H1 (cell line): ENCODE measurements around the gene LIX1L. TPM values are rescaled to one million over a fixed set of nuclear protein-coding genes. Genes with fewer than 3 reads are reported as not detected.

Experiments
- CTCF ChIA-PET: fragments of 300-600 bp; sonication (Branson Sonifier 250); formaldehyde crosslinking; loops from one replicate; lab custom pipeline; 2021; ENCODE audit not compliant: partially characterized antibody; lab: Charles Lee
- POLR2A ChIA-PET: fragments of 300-600 bp; sonication (Branson Sonifier 250); formaldehyde crosslinking; loops from one replicate; lab custom pipeline; 2021; ENCODE audit warnings: inconsistent platforms; ENCODE audit not compliant: partially characterized antibody; lab: Charles Lee
- DNase-seq, 2 experiments: peaks; one replicate each; pipeline versions ENCODE4 v3.0.0 to v3.0.0-alpha.2; 2010 to 2022; ENCODE audit warnings: low spot score in 2 of 2, low read depth in 1 of 2, mixed read lengths in 1 of 2
- FAIRE-seq: peaks from 2 replicates; lab custom pipeline; 2011; peaks lifted over from hg19 to GRCh38; lab: Jason Lieb, UNC
- H2AFZ ChIP-seq: 2 replicates; pipeline ENCODE4 v1.8.1; 2012; ENCODE audit warnings: low read length, inconsistent platforms
- H2AK5ac ChIP-seq: 2 replicates; pipeline ENCODE4 v1.6.1; 2013; ENCODE audit warnings: low read depth, low read length
- H2BK120ac ChIP-seq: replicated peaks from 2 replicates; pipeline ENCODE3; 2013; ENCODE audit warnings: low read depth, low read length, inconsistent platforms
- H2BK12ac ChIP-seq: 2 replicates; pipeline ENCODE4 v1.6.1; 2013; ENCODE audit warnings: low read depth, low read length
- H2BK15ac ChIP-seq: 2 replicates; pipeline ENCODE4 v1.6.1; 2013; ENCODE audit warnings: low read length
- H2BK20ac ChIP-seq: 2 replicates; pipeline ENCODE4 v1.6.1; 2013; ENCODE audit warnings: low read length
- H2BK5ac ChIP-seq: 2 replicates; pipeline ENCODE4 v1.6.1; 2013; ENCODE audit warnings: low read depth, low read length
- H3K14ac ChIP-seq: 2 replicates; pipeline ENCODE4 v1.6.1; 2013; ENCODE audit warnings: inconsistent platforms; ENCODE audit not compliant: insufficient read length
- H3K18ac ChIP-seq: 2 replicates; pipeline ENCODE4 v1.6.1; 2013; ENCODE audit warnings: low read length; ENCODE audit errors: extremely low read depth
- H3K23ac ChIP-seq: 2 replicates; pipeline ENCODE4 v1.6.1; 2013; ENCODE audit warnings: inconsistent platforms; ENCODE audit not compliant: insufficient read length
- H3K23me2 ChIP-seq: 2 replicates; pipeline ENCODE4 v1.6.1; 2013; ENCODE audit warnings: low read depth, low read length
- H3K27ac ChIP-seq: 2 replicates; pipeline ENCODE4 v1.6.1; 2011; ENCODE audit warnings: low read depth, low read length, inconsistent platforms
- H3K27me3 ChIP-seq, 4 experiments: replicated peaks in 1 of 4; 1 replicate in 1 of 4; 2 replicates in 3 of 4; pipeline versions ENCODE4 v1.6.1 to v1.8.1; 2011 to 2013; ENCODE audit warnings: low read length in 3 of 4, mild to moderate bottlenecking in 3 of 4, inconsistent platforms in 2 of 4, mixed read lengths in 2 of 4, moderate library complexity in 1 of 4; ENCODE audit not compliant: control insufficient read depth in 3 of 4, insufficient read depth in 3 of 4; ENCODE audit errors: extremely low read depth in 1 of 4
- H3K36me3 ChIP-seq, 4 experiments: 2 replicates each; pipeline versions ENCODE4 v1.6.1 to v1.8.1; 2011 to 2013; ENCODE audit warnings: mild to moderate bottlenecking in 4 of 4, low read length in 3 of 4, moderate library complexity in 2 of 4, control low read depth in 1 of 4, inconsistent platforms in 1 of 4; ENCODE audit not compliant: insufficient read depth in 4 of 4, control insufficient read depth in 2 of 4
- H3K4ac ChIP-seq: replicated peaks from 2 replicates; pipeline ENCODE3; 2013; ENCODE audit warnings: low read length, low read depth, mixed read lengths, inconsistent platforms; ENCODE audit not compliant: insufficient read length
- H3K4me1 ChIP-seq, 4 experiments: replicated peaks in 1 of 4; 1 replicate in 1 of 4; 2 replicates in 3 of 4; pipeline versions ENCODE4 v1.6.1 to v1.8.1; 2011 to 2013; ENCODE audit warnings: low read length in 3 of 4, inconsistent platforms in 2 of 4, mixed read lengths in 1 of 4; ENCODE audit not compliant: insufficient read depth in 4 of 4, control insufficient read depth in 3 of 4
- H3K4me2 ChIP-seq, 2 experiments: 2 replicates each; pipeline versions ENCODE4 v1.6.1 to v1.8.1; 2011 to 2013; ENCODE audit warnings: low read depth in 2 of 2, low read length in 2 of 2, control low read depth in 1 of 2, inconsistent platforms in 1 of 2, mild to moderate bottlenecking in 1 of 2; ENCODE audit not compliant: insufficient read depth in 1 of 2
- H3K4me3 ChIP-seq, 4 experiments: fragments of 200-600, 300-600 bp in 1 of 4; sonication (generic), shearing (Covaris generic), sonication (Bioruptor Twin) in 1 of 4; 2 replicates each; pipeline versions ENCODE4 v1.5.1 to v1.8.1; 2011 to 2016; ENCODE audit warnings: low read length in 4 of 4, low read depth in 3 of 4, control low read depth in 2 of 4, inconsistent platforms in 2 of 4, mild to moderate bottlenecking in 2 of 4, mixed read lengths in 1 of 4, moderate library complexity in 1 of 4; ENCODE audit not compliant: insufficient read depth in 2 of 4; ENCODE audit errors: extremely low read depth in 1 of 4
- H3K56ac ChIP-seq: replicated peaks from 2 replicates; pipeline ENCODE3; 2013; ENCODE audit warnings: low read depth, mild to moderate bottlenecking, mixed read lengths, low read length, inconsistent platforms; ENCODE audit not compliant: insufficient read length
- H3K79me1 ChIP-seq: 2 replicates; pipeline ENCODE4 v1.6.1; 2013; ENCODE audit warnings: low read depth, low read length, control low read depth
- H3K79me2 ChIP-seq, 2 experiments: 2 replicates each; pipeline versions ENCODE4 v1.6.1 to v1.8.1; 2012 to 2013; ENCODE audit warnings: low read length in 2 of 2, mild to moderate bottlenecking in 2 of 2, inconsistent platforms in 1 of 2; ENCODE audit not compliant: insufficient read depth in 2 of 2, control insufficient read depth in 1 of 2
- H3K9ac ChIP-seq, 4 experiments: replicated peaks in 1 of 4; 1 replicate in 1 of 4; 2 replicates in 3 of 4; pipeline versions ENCODE4 v1.6.1 to v1.8.1; 2011 to 2013; ENCODE audit warnings: low read depth in 3 of 4, low read length in 3 of 4, control low read depth in 2 of 4, mild to moderate bottlenecking in 2 of 4, moderate library complexity in 2 of 4, inconsistent platforms in 1 of 4; ENCODE audit errors: extremely low read depth in 1 of 4
- H3K9me3 ChIP-seq, 2 experiments: 2 replicates each; pipeline versions ENCODE4 v1.6.1 to v1.8.1; 2012 to 2013; ENCODE audit warnings: mild to moderate bottlenecking in 2 of 2, moderate library complexity in 2 of 2, control low read depth in 1 of 2, inconsistent platforms in 1 of 2, low read depth in 1 of 2, low read length in 1 of 2, mixed read lengths in 1 of 2; ENCODE audit not compliant: insufficient read depth in 2 of 2
- H4K20me1 ChIP-seq, 2 experiments: replicated peaks in 1 of 2; 2 replicates each; pipeline versions ENCODE3 to v1.8.1; 2011 to 2013; ENCODE audit warnings: inconsistent platforms in 2 of 2, low read length in 2 of 2, mild to moderate bottlenecking in 1 of 2; ENCODE audit not compliant: insufficient read depth in 2 of 2, control insufficient read depth in 1 of 2
- H4K5ac ChIP-seq: 2 replicates; pipeline ENCODE4 v1.6.1; 2013; ENCODE audit warnings: low read length, low read depth, mixed read lengths, inconsistent platforms; ENCODE audit not compliant: insufficient read length
- H4K8ac ChIP-seq: 2 replicates; pipeline ENCODE4 v1.8.0; 2013; ENCODE audit warnings: mild to moderate bottlenecking, moderate library complexity, low read length, inconsistent platforms; ENCODE audit not compliant: insufficient read depth; ENCODE audit errors: extremely low read depth
- H4K91ac ChIP-seq: replicated peaks from 2 replicates; pipeline ENCODE3; 2013; ENCODE audit warnings: low read length, mixed read lengths, inconsistent platforms; ENCODE audit not compliant: insufficient read length
- ATF2 ChIP-seq: IDR thresholded peaks from 2 replicates; pipeline ENCODE4 v1.6.1; 2012; ENCODE audit warnings: low read length, inconsistent platforms
- CREB1 ChIP-seq: IDR thresholded peaks from 2 replicates; pipeline ENCODE4 v1.6.1; 2012; ENCODE audit warnings: inconsistent platforms
- HDAC2 ChIP-seq, 2 experiments: fragments of 300-600 bp in 1 of 2; sonication (generic) in 1 of 2; IDR thresholded peaks; 2 replicates each; pipeline ENCODE4 v1.6.1; 2011 to 2012; ENCODE audit warnings: low read depth in 2 of 2, low read length in 2 of 2, mild to moderate bottlenecking in 2 of 2, moderate library complexity in 2 of 2, borderline replicate concordance in 1 of 2, inconsistent platforms in 1 of 2
- KDM4A ChIP-seq: IDR thresholded peaks from one replicate; pipeline ENCODE4 v1.7.1; 2012; ENCODE audit warnings: low read depth, mild to moderate bottlenecking, moderate library complexity, low read length, inconsistent platforms; ENCODE audit not compliant: severe bottlenecking
- POLR2A ChIP-seq, 2 experiments: IDR thresholded peaks; 1 replicate in 1 of 2; 2 replicates in 1 of 2; pipeline ENCODE4 v1.6.1; 2011; ENCODE audit warnings: low read depth in 2 of 2, low read length in 2 of 2, mild to moderate bottlenecking in 2 of 2; ENCODE audit errors: control extremely low read depth in 1 of 2
- POLR2AphosphoS5 ChIP-seq: IDR thresholded peaks from 2 replicates; pipeline ENCODE4 v1.6.1; 2011; ENCODE audit warnings: low read depth, low read length
- RBBP5 ChIP-seq: IDR thresholded peaks from 2 replicates; pipeline ENCODE4 v1.7.1; 2012; ENCODE audit warnings: low read depth, mild to moderate bottlenecking, inconsistent platforms, low read length, moderate library complexity, borderline replicate concordance
- RFX5 ChIP-seq: IDR thresholded peaks from 2 replicates; pipeline ENCODE4 v1.6.1; 2011; ENCODE audit warnings: low read depth, low read length, improper control_type of control experiment, borderline replicate concordance
- SP1 ChIP-seq: IDR thresholded peaks from 2 replicates; pipeline ENCODE4 v1.6.1; 2011; ENCODE audit warnings: low read depth, low read length
- TCF12 ChIP-seq: IDR thresholded peaks from 2 replicates; pipeline ENCODE4 v1.6.1; 2011; ENCODE audit warnings: low read depth, mild to moderate bottlenecking, low read length
- WGBS, 2 experiments: shearing (Covaris generic) in 1 of 2; methylation state at CpG; one replicate each; pipeline versions ENCODE4 v1.1.6 to v1.1.7; 2013 to 2015; ENCODE audit warnings: low lambda C conversion rate in 2 of 2, mixed read lengths in 2 of 2, inconsistent platforms in 1 of 2, low coverage in 1 of 2, missing lambda C conversion rate in 1 of 2; ENCODE audit not compliant: insufficient replicate concordance in 2 of 2, insufficient coverage in 1 of 2, insufficient read length in 1 of 2; ENCODE audit errors: extremely low coverage in 1 of 2, missing lambda C conversion rate in 1 of 2; 5-methylcytosine and 5-hydroxymethylcytosine counted together
- polyA plus RNA-seq, 7 experiments: library from polyadenylated mRNA; depleted of rRNA in 3 of 7; stranded (reverse) in 5 of 7; unstranded in 2 of 7; fragments of >200 nt in 5 of 7; fragments of 200-250 nt in 2 of 7; gene quantifications; 1 replicate in 5 of 7; 2 replicates in 1 of 7; 4 replicates in 1 of 7; pipeline versions ENCODE4 v1.2.1 to v1.2.3, GENCODE V29; 2011 to 2013; ENCODE audit warnings: missing spikeins in 2 of 7, mixed read lengths in 2 of 7
- total RNA-seq: library from RNA; stranded (reverse); fragmentation: NEBNext Ultra II Directional; extraction: Animal tissue kit (Norgen Biotek cat#: 25700); gene quantifications from 2 replicates; pipeline ENCODE4 v1.2.1, GENCODE V29; 2021

LIX1L gene
- total and polyA plus RNA-seq, 2 of the 8 experiments (the other 6 are each of a cell fraction or from before 2014, with no cell fraction given), result 2.9 to 3.7 TPM

GRCh38 chr1:145972580-145972979 lies 14.8 kb upstream of the LIX1L start:
- Histone ChIP-seq H3K9ac (no peak overlapping the region), H4K91ac (no peak overlapping the region), H2BK12ac (no peak overlapping the region), H2AK5ac (no peak overlapping the region), H3K4me1 (peaks cover 0 to under 1% (median 0%) of the 10 kb centered on the region in 4 experiments; a peak in 1 of 7 replicates), H3K23me2 (no peaks in the 10 kb centered on the region), H2BK20ac (no peak overlapping the region), H3K18ac (no peak overlapping the region), H3K14ac (no peak overlapping the region), H3K23ac (no peak overlapping the region), H3K4me3 (no peak overlapping the region), H2BK15ac (no peak overlapping the region), H4K5ac (no peak overlapping the region), H4K20me1 (no peaks in the 10 kb centered on the region), H4K8ac (no peak overlapping the region), H3K79me1 (no peaks in the 10 kb centered on the region), H3K4ac (no peak overlapping the region), H3K9me3 (no peaks in the 10 kb centered on the region), H3K79me2 (no peaks in the 10 kb centered on the region), H3K36me3 (no peaks in the 10 kb centered on the region), H2AFZ (no peak overlapping the region), H3K4me2 (no peak overlapping the region), H2BK120ac (no peak overlapping the region), H3K27me3 (no peaks in the 10 kb centered on the region), H3K56ac (no peak overlapping the region), H2BK5ac (no peak overlapping the region), H3K27ac (no peak overlapping the region)
- TF ChIP-seq TCF12 (no peak), POLR2AphosphoS5 (no peak), RFX5 (no peak), HDAC2 (IDR thresholded peaks at IDR 0.05; ENCODE audit: borderline replicate concordance in 1 of 2, low read depth in 2 of 2, low read length in 2 of 2) (no peak), POLR2A (IDR thresholded peaks at IDR 0.05; ENCODE audit: control extremely low read depth in 1 of 2, low read depth in 2 of 2, low read length in 2 of 2) (no peak), RBBP5 (no peak), CREB1 (no peak), ATF2 (no peak), SP1 (no peak), KDM4A (no peak)
- FAIRE-seq, result no peak
- DNase-seq, result no peak
- 79% methylated on average over 7 of the region's 7 CpGs; no CpG with 5 or more reads in 1 of the 2 experiments for WGBS, 2 experiments
- ChIA-PET CTCF (interaction anchor here (1.2 to 2.1 kb wide), 3 partner anchors 35 to 81 kb away, joined by 3 to 4 read pairs (median 4); no protein-coding TSS in a partner anchor), POLR2A (interaction anchor here (0.9 to 1.7 kb wide), 4 partner anchors 9 to 80 kb away, joined by 4 read pairs; partner anchors contain the start of genes ANKRD34A, POLR3GL and RBM8A)
